Panc1 (cell line): ENCODE measurements around the gene RASL11B.

ENCODE experiments used
- CTCF ChIP-seq: fragments of 450-650 bp; IDR thresholded peaks from 2 replicates; pipeline ENCODE4 v1.5.1; 2017; ENCODE audit warnings: mild to moderate bottlenecking
- POLR2AphosphoS5 ChIP-seq: IDR thresholded peaks from 2 replicates; pipeline ENCODE4 v1.6.1; 2012; ENCODE audit warnings: mild to moderate bottlenecking, low read depth, low read length, moderate library complexity
- REST ChIP-seq, 2 experiments: IDR thresholded peaks; 2 replicates each; pipeline ENCODE4 v1.6.1; 2011 to 2012; ENCODE audit warnings: low read depth in 2 of 2, control low read depth in 1 of 2, low read length in 1 of 2, mild to moderate bottlenecking in 1 of 2, moderate library complexity in 1 of 2; ENCODE audit not compliant: insufficient read depth in 1 of 2
- TCF7L2 ChIP-seq: IDR thresholded peaks from 2 replicates; pipeline ENCODE4 v1.6.1; 2011; ENCODE audit warnings: mild to moderate bottlenecking, low read depth, low read length, inconsistent platforms

GRCh38 chr4:52865300-52865699, 3.2 kb downstream of the RASL11B start:
- TF ChIP-seq POLR2AphosphoS5 = no peak
- no peak for TF ChIP-seq CTCF
- no peak for TF ChIP-seq REST (IDR thresholded peaks at IDR 0.05; ENCODE audit: insufficient read depth in 1 of 2, low read depth in 2 of 2, low read length in 1 of 2)
- TF ChIP-seq TCF7L2 = no peak
